Endothelial cell of umbilical vein (primary cell): ENCODE measurements around the gene HOXC9.

ENCODE experiments used
- GATA2 ChIP-seq: IDR thresholded peaks from 2 replicates; pipeline ENCODE4 v1.7.0; 2011; ENCODE audit warnings: low read depth, mild to moderate bottlenecking, moderate library complexity, mixed read lengths, low read length; ENCODE audit not compliant: insufficient read length, insufficient read depth
- POLR2A ChIP-seq: IDR thresholded peaks from 2 replicates; pipeline ENCODE4 v1.6.1; 2012; ENCODE audit warnings: low read depth, mild to moderate bottlenecking, control low read depth, low read length
- TF ChIP-seq, protein P1 (sequence below), 2 donors: IDR thresholded peaks; 1 replicate in 1 of 2; 2 replicates in 1 of 2; pipeline ENCODE4 v1.5.1; 2011; ENCODE audit warnings: low read length in 2 of 2, mild to moderate bottlenecking in 2 of 2, moderate library complexity in 2 of 2, control low read depth in 1 of 2, inconsistent platforms in 1 of 2, low read depth in 1 of 2; ENCODE audit not compliant: insufficient read depth in 1 of 2; ENCODE audit errors: extremely low read depth in 1 of 2

DNA sequence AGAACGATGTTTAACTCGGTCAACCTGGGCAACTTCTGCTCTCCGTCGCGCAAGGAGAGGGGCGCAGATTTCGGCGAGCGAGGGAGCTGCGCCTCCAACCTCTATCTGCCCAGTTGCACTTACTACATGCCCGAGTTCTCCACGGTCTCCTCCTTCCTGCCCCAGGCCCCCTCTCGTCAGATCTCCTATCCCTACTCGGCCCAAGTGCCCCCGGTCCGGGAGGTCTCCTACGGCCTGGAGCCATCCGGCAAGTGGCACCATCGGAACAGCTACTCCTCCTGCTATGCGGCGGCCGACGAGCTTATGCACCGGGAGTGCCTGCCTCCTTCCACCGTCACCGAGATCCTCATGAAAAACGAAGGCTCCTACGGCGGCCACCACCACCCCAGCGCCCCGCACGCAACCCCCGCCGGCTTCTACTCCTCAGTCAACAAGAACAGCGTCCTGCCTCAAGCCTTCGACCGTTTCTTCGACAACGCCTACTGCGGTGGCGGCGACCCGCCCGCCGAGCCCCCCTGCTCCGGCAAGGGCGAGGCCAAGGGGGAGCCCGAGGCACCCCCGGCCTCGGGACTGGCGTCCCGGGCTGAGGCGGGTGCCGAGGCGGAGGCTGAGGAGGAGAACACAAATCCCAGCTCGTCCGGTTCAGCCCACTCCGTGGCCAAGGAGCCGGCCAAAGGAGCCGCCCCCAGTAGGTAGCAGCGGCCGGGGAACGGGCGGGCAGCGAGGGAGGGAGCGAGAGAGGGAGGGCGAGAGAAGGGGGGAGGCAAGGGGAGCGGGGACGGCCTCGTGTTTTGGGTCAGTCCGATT lies 26.5 kb upstream of the HOXC9 start:
- no peak for TF ChIP-seq POLR2A
- no peak for TF ChIP-seq GATA2
- TF ChIP-seq, protein P1, sequence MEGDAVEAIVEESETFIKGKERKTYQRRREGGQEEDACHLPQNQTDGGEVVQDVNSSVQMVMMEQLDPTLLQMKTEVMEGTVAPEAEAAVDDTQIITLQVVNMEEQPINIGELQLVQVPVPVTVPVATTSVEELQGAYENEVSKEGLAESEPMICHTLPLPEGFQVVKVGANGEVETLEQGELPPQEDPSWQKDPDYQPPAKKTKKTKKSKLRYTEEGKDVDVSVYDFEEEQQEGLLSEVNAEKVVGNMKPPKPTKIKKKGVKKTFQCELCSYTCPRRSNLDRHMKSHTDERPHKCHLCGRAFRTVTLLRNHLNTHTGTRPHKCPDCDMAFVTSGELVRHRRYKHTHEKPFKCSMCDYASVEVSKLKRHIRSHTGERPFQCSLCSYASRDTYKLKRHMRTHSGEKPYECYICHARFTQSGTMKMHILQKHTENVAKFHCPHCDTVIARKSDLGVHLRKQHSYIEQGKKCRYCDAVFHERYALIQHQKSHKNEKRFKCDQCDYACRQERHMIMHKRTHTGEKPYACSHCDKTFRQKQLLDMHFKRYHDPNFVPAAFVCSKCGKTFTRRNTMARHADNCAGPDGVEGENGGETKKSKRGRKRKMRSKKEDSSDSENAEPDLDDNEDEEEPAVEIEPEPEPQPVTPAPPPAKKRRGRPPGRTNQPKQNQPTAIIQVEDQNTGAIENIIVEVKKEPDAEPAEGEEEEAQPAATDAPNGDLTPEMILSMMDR (IDR thresholded peaks at IDR 0.05; ENCODE audit: extremely low read depth in 1 of 2, insufficient read depth in 1 of 2, low read depth in 1 of 2, low read length in 2 of 2), result no peak
